Neural progenitor cell (in vitro differentiated cells): Measurements from ENCODE around the gene PAPSS2. TPM values are rescaled to one million over a fixed set of nuclear protein-coding genes. Genes with fewer than 3 reads are reported as not detected.

Source experiments
- DNase-seq: peaks from one replicate; pipeline ENCODE4 v3.0.0-alpha.2; 2016; ENCODE audit warnings: low spot score
- H2AFZ ChIP-seq: fragments of 200-600 bp; sonication (generic); replicated peaks from 2 replicates; pipeline ENCODE4 v1.6.1; 2016; ENCODE audit warnings: antibody characterized with exemption
- H3F3A ChIP-seq: fragments of 200-600 bp; sonication (generic); 2 replicates; pipeline ENCODE4 v1.6.1; 2016; ENCODE audit warnings: antibody characterized with exemption, low read depth
- H3K27ac ChIP-seq: fragments of 200-600 bp; sonication (generic); 2 replicates; pipeline ENCODE4 v1.5.1; 2016; ENCODE audit warnings: mild to moderate bottlenecking
- H3K27me3 ChIP-seq: fragments of 200-600 bp; sonication (generic); 2 replicates; pipeline ENCODE4 v1.6.1; 2016; ENCODE audit warnings: mild to moderate bottlenecking, moderate library complexity
- H3K36me3 ChIP-seq: fragments of 200-600 bp; sonication (generic); 2 replicates; pipeline ENCODE4 v1.5.1; 2016
- H3K4me1 ChIP-seq: fragments of 200-600 bp; sonication (generic); 2 replicates; pipeline ENCODE4 v1.6.1; 2016; ENCODE audit warnings: mixed run types
- H3K4me2 ChIP-seq: fragments of 200-600 bp; sonication (generic); 2 replicates; pipeline ENCODE4 v1.6.1; 2016
- H3K4me3 ChIP-seq: fragments of 200-600 bp; sonication (generic); 2 replicates; pipeline ENCODE4 v1.5.1; 2016
- H3K79me2 ChIP-seq: fragments of 200-600 bp; sonication (generic); 2 replicates; pipeline ENCODE4 v1.6.1; 2016; ENCODE audit warnings: low read depth
- H3K9ac ChIP-seq: fragments of 200-600 bp; sonication (generic); 2 replicates; pipeline ENCODE4 v1.6.1; 2016
- H3K9me3 ChIP-seq: fragments of 200-600 bp; sonication (generic); 2 replicates; pipeline ENCODE4 v1.5.1; 2016; ENCODE audit warnings: low read depth
- H4K20me1 ChIP-seq: fragments of 200-600 bp; sonication (generic); 2 replicates; pipeline ENCODE4 v1.6.1; 2016; ENCODE audit warnings: low read depth
- H3K27ac Mint-ChIP-seq: 3 replicates; pipeline ENCODE4 v1.8.0; 2021; ENCODE audit warnings: mixed read lengths
- H3K27me3 Mint-ChIP-seq: 2 replicates; pipeline ENCODE4 v1.8.0; 2022; ENCODE audit warnings: low read depth, mild to moderate bottlenecking, inconsistent platforms, moderate library complexity, mixed read lengths; ENCODE audit not compliant: insufficient read depth
- H3K36me3 Mint-ChIP-seq: 3 replicates; pipeline ENCODE4 v1.8.0; 2021; ENCODE audit warnings: mixed read lengths
- H3K4me1 Mint-ChIP-seq: 3 replicates; pipeline ENCODE4 v1.8.0; 2021; ENCODE audit warnings: mixed read lengths
- H3K4me3 Mint-ChIP-seq: 3 replicates; pipeline ENCODE4 v1.8.0; 2021; ENCODE audit warnings: mild to moderate bottlenecking, moderate library complexity, mixed read lengths
- H3K9me3 Mint-ChIP-seq: 3 replicates; pipeline ENCODE4 v1.8.0; 2020; ENCODE audit warnings: mixed read lengths
- CTCF ChIP-seq: fragments of 200-600 bp; sonication (generic); IDR thresholded peaks from 2 replicates; pipeline ENCODE4 v1.5.1; 2017; ENCODE audit warnings: antibody characterized with exemption, mild to moderate bottlenecking
- EZH2 ChIP-seq: fragments of 200-600 bp; sonication (generic); IDR thresholded peaks from 2 replicates; pipeline ENCODE4 v1.6.1; 2017; ENCODE audit warnings: antibody characterized with exemption, mild to moderate bottlenecking, moderate library complexity
- EZH2phosphoT487 ChIP-seq: fragments of 200-600 bp; sonication (generic); IDR thresholded peaks from 2 replicates; pipeline ENCODE4 v1.6.1; 2017; ENCODE audit warnings: antibody characterized with exemption
- total RNA-seq: library from RNA; depleted of rRNA; stranded (reverse); fragments of >200 nt; gene quantifications from 2 replicates; pipeline ENCODE4 v1.2.3, GENCODE V29; 2015; ENCODE audit warnings: low replicate concordance

Gene PAPSS2
- total RNA-seq, 1 donor from 2014 or later, result 6.0 TPM

GRCh38 chr10:87625661-87626060 lies 34.0 kb upstream of the PAPSS2 start:
- Histone ChIP-seq H3K4me2 (no peak overlapping the region), H2AFZ (peak overlapping the region; percentile 76), H3K9ac (no peak overlapping the region), H3K36me3 (no peaks in the 10 kb centered on the region), H3K9me3 (no peaks in the 10 kb centered on the region), H4K20me1 (no peaks in the 10 kb centered on the region), H3K4me3 (no peak overlapping the region), H3K27ac (no peak overlapping the region), H3K4me1 (peaks cover 16% of the 10 kb centered on the region), H3K79me2 (no peaks in the 10 kb centered on the region), H3F3A (no peaks in the 10 kb centered on the region), H3K27me3 (no peaks in the 10 kb centered on the region)
- H3K36me3 Mint-ChIP-seq, result no peaks in the 10 kb centered on the region
- H3K4me1 Mint-ChIP-seq, result no peaks in the 10 kb centered on the region
- TF ChIP-seq EZH2 (no peak), EZH2phosphoT487 (no peak)
- no peak overlapping the region for H3K27ac Mint-ChIP-seq
- DNase-seq, result no peak
- H3K27me3 Mint-ChIP-seq, result peaks cover 7% of the 10 kb centered on the region
- no peak overlapping the region for H3K4me3 Mint-ChIP-seq
- no peaks in the 10 kb centered on the region for H3K9me3 Mint-ChIP-seq

GRCh38 chr10:87626422-87626892 lies 33.2 kb upstream of the PAPSS2 start:
- Histone ChIP-seq H3K79me2 (no peaks in the 10 kb centered on the region), H3K27ac (no peak overlapping the region)
- DNase-seq, result no peak

GRCh38 chr10:87630171-87630570 lies 29.5 kb upstream of the PAPSS2 start:
- H3K9me3 Mint-ChIP-seq, result no peaks in the 10 kb centered on the region
- Histone ChIP-seq H3K27ac (no peak overlapping the region), H3K27me3 (no peaks in the 10 kb centered on the region), H3K9ac (no peak overlapping the region), H4K20me1 (no peaks in the 10 kb centered on the region), H3F3A (no peaks in the 10 kb centered on the region), H3K79me2 (no peaks in the 10 kb centered on the region), H3K9me3 (no peaks in the 10 kb centered on the region), H3K4me3 (no peak overlapping the region), H2AFZ (no peak overlapping the region), H3K4me2 (no peak overlapping the region), H3K4me1 (peaks cover 11% of the 10 kb centered on the region), H3K36me3 (no peaks in the 10 kb centered on the region)
- H3K27ac Mint-ChIP-seq, result no peak overlapping the region
- no peak for DNase-seq
- H3K4me3 Mint-ChIP-seq, result no peak overlapping the region
- no peaks in the 10 kb centered on the region for H3K4me1 Mint-ChIP-seq
- TF ChIP-seq CTCF (no peak), EZH2 (no peak), EZH2phosphoT487 (no peak)
- peaks cover 2% of the 10 kb centered on the region for H3K27me3 Mint-ChIP-seq
- no peaks in the 10 kb centered on the region for H3K36me3 Mint-ChIP-seq

More at GRCh38 chr10:87626422-87626892, 33.2 kb upstream of the PAPSS2 start:
- TF ChIP-seq EZH2 (no peak), EZH2phosphoT487 (no peak), CTCF (no peak)
- no peaks in the 10 kb centered on the region for H3K27me3 ChIP-seq
- Mint-ChIP-seq H3K9me3 (no peaks in the 10 kb centered on the region), H3K4me1 (no peaks in the 10 kb centered on the region), H3K27ac (no peak overlapping the region), H3K36me3 (no peaks in the 10 kb centered on the region), H3K4me3 (no peak overlapping the region), H3K27me3 (peaks cover 7% of the 10 kb centered on the region)
- H3K4me3 ChIP-seq, result no peak overlapping the region
- peak overlapping the region; percentile 76 for H2AFZ ChIP-seq
- H3K4me1 ChIP-seq, result peaks cover 16% of the 10 kb centered on the region
- no peaks in the 10 kb centered on the region for H3F3A ChIP-seq
- H3K36me3 ChIP-seq, result no peaks in the 10 kb centered on the region
- no peaks in the 10 kb centered on the region for H4K20me1 ChIP-seq
- no peak overlapping the region for H3K4me2 ChIP-seq
- H3K9ac ChIP-seq, result no peak overlapping the region
- no peaks in the 10 kb centered on the region for H3K9me3 ChIP-seq

- H3K27ac Mint-ChIP-seq, result no peak overlapping the region
- no peaks in the 10 kb centered on the region for H3K9me3 ChIP-seq
- no peak overlapping the region for H2AFZ ChIP-seq
- H3K4me1 ChIP-seq, result no peaks in the 10 kb centered on the region
- no peak overlapping the region for H3K9ac ChIP-seq
- no peak overlapping the region for H3K4me3 ChIP-seq
- DNase-seq, result no peak
- H3K36me3 Mint-ChIP-seq, result no peaks in the 10 kb centered on the region
- H3K79me2 ChIP-seq, result no peaks in the 10 kb centered on the region
- peaks cover 2% of the 10 kb centered on the region for H3K27me3 Mint-ChIP-seq
- H3K4me3 Mint-ChIP-seq, result no peak overlapping the region
- no peak overlapping the region for H3K27ac ChIP-seq
- H4K20me1 ChIP-seq, result no peaks in the 10 kb centered on the region
- no peaks in the 10 kb centered on the region for H3K4me1 Mint-ChIP-seq
- H3K36me3 ChIP-seq, result no peaks in the 10 kb centered on the region
- H3K4me2 ChIP-seq, result no peak overlapping the region
- H3K9me3 Mint-ChIP-seq, result no peaks in the 10 kb centered on the region
- H3F3A ChIP-seq, result no peaks in the 10 kb centered on the region
- no peaks in the 10 kb centered on the region for H3K27me3 ChIP-seq
- no peak for TF ChIP-seq CTCF
- no peak for TF ChIP-seq EZH2phosphoT487
- no peak for TF ChIP-seq EZH2
Measured at GRCh38 chr10:87632454-87632853, 27.2 kb upstream of the PAPSS2 start.
